GM18499 (cell line): ENCODE results near the gene SLC22A12.
"Not testable (repeated sequence)": the region's sequence is repeated elsewhere in the genome, so short reads cannot be mapped to it uniquely, and the experiment has no call there.

Experiments used
- ATAC-seq: cut with Tn5 transposase; IDR thresholded peaks from one replicate; pipeline ENCODE4 v1.9.1; 2021; ENCODE audit warnings: moderate number of reproducible peaks; ENCODE audit not compliant: insufficient read depth, unreplicated experiment

The SLC22A12 gene

DNA sequence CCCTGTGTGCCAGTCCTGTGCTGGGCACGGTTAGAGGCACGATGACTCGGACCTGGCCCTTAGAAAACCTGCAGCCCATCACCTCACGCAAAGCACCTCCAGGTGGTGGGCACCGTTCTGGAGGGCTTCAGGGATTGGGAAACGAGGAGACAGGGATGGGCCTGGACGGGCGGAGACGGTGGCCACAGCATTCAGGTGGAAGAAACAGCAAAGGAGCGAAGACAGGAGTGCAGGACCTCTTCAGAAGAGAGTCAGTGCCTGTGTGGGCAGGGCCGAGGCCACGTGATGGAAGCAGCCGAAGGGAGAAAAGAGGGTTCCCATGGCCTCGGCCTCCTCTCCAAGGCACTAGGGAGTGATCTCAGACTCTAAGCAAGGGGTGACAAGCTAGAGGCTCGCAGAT is 8.1 kb upstream of the SLC22A12 start:
- no peak for ATAC-seq

DNA sequence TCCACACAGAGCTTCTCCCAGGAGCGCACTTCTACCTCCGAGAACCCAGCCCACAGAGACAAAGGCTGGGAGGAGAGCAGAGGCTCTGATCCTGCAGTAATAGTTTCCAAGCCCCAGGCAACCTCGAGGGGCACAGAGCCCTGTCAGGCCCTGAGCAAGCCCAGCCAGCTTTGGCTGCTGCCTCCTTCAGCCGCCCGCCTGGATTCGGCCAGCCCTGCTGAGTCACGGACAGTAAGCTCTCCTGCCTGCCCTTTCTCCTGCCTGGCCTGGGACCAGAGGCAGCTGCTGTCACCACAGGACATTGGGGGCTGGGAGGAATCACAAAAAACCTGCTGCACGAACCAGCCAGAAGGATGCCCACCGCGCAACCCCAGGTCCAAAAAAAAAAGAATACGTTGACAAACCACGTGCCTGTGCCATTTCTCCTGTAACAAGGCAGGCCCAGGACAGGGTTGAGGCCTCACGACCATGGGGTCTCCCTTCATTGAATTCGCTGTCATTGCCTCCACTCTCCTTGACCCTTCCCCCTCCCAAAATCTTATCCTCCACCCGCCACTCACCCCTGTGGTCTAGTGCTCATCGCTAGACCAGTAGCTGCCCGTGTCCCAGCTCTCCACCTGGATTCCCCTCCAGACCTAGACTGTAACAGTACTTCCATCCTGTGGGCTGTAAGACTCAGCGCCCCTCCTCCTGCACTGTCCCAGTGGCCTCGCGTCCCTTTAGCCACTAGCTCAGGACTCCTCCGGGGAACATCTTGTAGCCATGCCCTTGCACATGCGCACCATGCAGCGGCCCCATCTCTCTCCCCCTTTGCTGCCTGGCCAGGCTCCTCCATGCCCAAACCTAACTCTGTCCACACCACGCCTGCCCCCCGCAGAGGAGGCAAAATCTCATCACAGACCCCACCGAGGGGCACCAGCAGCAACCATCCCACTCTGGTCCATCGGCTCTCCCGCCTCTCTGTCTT is 7.4 kb upstream of the SLC22A12 start:
- no peak for ATAC-seq

DNA sequence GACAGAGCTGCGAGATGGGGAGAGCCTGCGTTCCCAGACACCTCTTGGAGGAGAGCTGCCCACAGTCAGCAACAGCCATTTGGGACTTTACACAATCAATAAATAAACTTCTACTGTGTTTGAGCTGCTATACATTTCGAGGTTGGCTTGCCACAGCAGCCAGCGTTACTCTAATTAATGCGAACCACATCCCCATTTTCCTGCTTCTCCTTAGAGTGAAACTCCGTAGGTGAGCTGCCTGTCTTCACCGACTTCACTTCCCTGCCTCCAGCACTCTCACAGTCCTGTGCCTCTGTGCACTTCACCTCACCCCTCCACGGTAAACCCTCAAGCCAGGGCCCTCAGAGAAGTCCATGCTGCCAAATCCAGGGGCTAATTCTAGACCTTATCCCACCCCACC is 5.9 kb upstream of the SLC22A12 start:
- no peak for ATAC-seq

DNA sequence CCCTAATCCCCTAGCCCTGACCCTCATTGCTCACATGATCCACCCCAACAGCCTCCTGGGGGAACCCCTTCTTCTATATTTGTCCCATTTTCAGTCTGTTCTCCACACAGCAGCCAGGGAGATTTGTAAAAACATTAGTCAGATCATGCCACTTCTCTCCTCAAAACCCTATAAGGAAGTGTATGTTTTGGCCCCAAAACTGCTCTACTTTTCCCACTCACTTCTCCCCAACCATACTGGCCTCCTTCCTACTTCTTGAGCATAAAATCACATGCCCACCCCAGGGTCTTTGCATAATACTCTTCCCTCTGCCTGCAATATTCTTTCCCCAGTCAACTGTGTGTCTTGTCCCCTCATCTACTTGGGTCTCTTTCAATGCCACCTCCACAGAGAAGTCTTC is 4.7 kb upstream of the SLC22A12 start:
- ATAC-seq, result no peak

DNA sequence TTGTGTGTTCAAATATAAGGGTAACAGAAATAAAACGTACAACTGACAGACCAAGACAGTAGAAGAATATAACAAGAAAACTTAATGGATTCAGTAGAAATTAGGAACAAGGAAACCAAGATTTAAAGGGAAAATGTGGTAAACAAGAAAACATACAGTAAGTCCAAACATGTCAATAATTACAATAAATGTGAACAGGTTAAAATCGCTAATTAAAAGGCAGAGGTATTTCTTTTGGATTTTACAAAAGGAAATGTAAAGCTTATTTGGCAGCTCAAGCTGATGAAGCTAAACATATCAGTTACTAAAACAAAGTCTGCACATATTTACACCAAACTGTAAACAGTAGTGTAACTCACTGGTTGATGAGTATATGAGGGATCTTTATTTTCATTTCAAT is 2.3 kb upstream of the SLC22A12 start:
- no peak for ATAC-seq

DNA sequence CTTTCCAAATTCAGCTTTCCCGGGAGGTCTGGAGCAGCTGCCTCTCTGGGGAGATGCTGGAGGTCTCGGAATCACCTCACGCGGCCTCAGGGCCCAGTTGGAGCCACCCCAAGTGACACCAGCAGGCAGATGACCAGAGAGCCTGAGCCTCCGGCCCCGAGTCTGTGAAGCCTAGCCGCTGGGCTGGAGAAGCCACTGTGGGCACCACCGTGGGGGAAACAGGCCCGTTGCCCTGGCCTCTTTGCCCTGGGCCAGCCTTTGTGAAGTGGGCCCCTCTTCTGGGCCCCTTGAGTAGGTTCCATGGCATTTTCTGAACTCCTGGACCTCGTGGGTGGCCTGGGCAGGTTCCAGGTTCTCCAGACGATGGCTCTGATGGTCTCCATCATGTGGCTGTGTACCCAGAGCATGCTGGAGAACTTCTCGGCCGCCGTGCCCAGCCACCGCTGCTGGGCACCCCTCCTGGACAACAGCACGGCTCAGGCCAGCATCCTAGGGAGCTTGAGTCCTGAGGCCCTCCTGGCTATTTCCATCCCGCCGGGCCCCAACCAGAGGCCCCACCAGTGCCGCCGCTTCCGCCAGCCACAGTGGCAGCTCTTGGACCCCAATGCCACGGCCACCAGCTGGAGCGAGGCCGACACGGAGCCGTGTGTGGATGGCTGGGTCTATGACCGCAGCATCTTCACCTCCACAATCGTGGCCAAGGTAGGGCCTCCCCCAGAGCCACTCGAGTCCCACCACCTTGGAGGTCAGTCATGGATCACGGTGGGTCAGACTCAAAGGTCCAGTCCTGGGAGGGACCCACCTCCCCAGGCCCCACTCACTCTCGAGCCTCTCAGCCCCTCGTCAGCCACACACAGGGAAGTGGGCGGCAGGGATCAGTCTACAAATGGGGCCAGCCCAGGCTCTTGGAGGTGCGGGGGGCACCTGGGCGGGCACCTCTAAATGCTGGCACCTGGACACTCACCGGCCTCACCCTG is 525 bp downstream of the SLC22A12 start:
- no peak for ATAC-seq

DNA sequence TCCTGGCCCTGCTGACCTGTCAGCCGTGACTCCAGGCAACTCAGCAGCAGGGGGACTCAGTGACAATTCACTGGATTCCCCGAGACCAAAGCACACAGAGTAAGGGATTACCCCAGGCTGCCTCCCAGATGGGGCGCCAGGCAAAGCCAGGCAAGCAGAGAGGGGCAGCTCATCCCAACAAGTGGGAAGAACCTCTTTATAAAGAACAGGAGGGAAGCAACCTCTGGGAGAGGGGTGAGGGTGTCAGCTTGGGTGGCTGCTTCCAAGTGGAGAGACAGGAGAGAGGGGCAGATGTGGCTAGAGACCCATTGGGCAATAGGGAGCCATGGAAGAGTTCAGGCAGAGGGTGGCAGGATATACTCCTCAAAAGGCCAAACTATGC is 1.2 kb downstream of the SLC22A12 start:
- ATAC-seq, result no peak

DNA sequence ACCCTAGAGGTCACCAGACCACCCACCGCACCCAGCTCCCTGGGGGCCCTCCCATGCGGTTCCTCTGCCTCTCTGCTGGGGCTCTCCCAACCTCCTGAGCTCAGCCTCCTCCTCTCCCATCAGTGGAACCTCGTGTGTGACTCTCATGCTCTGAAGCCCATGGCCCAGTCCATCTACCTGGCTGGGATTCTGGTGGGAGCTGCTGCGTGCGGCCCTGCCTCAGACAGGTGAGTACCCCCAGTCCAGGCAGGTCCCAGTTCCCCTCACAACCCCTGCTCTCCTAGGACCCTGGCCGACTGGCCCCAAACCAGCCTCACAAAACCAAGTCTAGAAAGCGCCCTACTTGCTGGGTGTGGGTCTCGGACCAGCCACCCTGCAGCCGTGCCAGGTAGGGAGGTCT is 1.6 kb downstream of the SLC22A12 start:
- ATAC-seq, result no peak

DNA sequence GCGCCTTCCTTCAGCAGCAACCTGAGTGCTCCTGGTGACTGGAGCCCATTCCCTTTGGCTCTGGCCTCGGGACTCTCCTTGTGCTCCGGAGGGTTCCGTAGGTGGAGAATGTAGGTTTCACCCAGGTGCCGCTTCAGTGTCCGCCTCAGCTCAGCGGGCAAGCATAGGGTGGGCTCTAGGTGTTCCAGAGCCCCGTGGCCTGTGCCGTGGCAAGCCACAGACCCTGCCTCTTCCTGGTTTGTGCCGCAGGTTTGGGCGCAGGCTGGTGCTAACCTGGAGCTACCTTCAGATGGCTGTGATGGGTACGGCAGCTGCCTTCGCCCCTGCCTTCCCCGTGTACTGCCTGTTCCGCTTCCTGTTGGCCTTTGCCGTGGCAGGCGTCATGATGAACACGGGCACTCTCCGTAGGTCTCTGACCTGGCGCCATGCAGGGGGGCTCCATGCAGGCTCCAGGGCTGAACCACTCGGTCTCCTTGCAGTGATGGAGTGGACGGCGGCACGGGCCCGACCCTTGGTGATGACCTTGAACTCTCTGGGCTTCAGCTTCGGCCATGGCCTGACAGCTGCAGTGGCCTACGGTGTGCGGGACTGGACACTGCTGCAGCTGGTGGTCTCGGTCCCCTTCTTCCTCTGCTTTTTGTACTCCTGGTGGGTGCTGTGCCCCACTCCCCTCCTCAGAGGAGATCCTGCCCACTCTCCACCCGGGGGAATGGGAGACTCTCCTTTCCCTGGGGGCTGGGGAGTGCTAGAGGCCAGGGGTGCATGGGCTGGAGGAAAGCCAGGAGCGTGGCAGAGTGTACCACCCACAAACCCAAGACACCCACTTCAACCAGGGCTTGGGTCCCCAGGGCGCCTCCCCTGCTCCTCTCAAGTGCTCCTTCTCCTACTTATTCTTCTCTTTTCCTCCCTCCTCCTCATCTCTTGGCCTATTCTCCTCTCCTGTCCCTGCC is 2.4 kb downstream of the SLC22A12 start:
- no peak for ATAC-seq

DNA sequence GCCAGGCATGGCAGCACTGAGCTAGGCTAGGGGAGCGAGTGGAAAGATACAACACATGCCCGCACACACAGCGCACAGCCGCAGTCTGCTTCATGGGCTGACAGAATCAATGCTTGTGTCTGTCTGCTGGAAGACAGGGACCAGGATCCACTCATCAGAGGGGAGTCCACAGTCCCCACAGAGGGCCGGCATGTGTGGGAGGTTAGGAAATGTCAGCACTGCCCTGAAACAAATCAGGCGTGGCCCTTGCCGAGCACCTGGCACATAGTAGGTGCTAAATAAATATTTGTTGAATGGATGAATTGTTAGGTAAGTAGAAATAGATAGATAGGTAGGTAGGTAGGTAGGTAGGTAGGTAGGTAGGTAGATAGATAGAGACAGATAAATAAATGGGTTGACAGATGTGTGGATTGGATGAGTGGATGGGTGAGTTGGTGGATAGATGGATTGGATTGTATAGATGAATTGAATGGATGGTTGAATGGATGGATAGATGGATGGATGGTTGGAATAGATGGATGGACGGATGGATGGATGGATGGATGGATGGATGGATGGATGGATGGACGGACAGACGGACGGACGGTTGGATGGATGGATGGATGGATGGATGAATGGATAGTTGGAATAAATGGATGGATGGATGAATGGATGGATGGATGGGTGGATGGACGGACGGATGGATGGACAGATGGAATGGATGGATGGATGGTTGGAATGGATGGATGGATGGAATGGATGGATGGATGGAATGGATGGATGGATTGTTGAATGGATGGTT is 3.3 kb downstream of the SLC22A12 start:
- ATAC-seq, result no peak

DNA sequence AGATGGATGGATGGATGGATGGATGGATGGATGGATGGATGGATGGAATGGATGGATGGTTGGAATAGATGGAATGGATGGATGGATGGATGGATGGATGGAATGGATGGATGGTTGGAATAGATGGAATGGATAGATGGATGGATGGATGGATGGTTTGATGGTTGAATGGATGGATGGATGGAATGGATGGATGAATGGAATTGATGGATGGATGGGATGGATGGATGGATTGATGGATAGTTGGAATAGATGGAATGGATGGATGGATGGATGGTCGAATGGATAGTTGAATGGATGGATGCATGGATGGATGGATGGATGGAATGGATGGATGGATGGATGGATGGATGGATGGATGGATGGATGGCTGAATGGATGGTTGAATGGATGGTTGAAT is 4.9 kb downstream of the SLC22A12 start:
- not testable (repeated sequence) for ATAC-seq

DNA sequence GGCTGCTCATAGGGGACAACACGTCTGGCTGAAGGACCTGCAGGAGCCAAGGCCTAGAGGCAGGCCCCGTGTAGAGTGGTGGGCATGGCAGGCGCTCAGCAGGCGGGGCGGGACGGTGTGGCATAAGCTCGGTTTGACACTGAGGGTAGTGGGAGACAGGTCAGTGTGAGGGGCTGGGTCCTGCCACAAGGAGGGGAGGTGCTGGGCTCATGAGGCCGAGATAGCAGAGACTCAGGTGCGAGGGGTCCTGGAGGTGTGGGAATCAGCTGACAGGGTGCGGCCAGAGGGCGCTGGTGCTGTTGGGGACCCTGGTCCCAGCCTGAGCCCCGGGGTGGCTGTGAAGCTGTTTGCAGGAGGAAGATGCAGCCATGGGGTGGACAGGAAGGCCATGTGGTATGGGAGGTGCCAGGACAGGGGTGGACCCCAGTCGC is 6.7 kb downstream of the SLC22A12 start:
- ATAC-seq, result no peak

DNA sequence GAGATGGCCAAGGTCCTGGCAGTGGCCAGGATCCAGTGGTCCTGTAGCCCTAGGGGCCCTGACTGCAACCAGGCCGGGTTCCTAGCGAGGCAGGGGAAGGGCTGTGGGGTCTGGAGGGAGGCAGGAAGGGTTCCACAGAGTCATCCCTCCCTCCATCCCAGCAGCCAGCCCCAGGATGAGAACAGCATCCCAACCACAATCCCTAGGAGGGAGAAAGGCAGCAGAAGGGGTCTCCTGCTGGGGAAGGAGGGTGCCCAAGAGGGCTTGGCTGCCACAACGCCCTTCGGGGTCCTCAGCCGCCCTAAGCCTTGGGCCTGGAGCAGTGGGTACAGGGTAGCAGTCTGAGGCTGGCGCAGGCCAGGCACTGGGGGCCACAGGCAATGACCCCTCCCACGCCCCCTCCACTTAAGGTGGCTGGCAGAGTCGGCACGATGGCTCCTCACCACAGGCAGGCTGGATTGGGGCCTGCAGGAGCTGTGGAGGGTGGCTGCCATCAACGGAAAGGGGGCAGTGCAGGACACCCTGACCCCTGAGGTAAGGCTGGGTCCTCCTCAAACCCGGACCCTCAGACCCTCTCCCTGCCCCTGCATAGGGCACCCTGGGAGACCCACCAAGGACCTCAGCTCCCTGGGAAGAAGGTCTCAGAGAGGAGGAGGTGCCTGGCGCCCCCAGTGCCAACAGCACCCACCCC is 7.2 kb downstream of the SLC22A12 start:
- no peak for ATAC-seq

DNA sequence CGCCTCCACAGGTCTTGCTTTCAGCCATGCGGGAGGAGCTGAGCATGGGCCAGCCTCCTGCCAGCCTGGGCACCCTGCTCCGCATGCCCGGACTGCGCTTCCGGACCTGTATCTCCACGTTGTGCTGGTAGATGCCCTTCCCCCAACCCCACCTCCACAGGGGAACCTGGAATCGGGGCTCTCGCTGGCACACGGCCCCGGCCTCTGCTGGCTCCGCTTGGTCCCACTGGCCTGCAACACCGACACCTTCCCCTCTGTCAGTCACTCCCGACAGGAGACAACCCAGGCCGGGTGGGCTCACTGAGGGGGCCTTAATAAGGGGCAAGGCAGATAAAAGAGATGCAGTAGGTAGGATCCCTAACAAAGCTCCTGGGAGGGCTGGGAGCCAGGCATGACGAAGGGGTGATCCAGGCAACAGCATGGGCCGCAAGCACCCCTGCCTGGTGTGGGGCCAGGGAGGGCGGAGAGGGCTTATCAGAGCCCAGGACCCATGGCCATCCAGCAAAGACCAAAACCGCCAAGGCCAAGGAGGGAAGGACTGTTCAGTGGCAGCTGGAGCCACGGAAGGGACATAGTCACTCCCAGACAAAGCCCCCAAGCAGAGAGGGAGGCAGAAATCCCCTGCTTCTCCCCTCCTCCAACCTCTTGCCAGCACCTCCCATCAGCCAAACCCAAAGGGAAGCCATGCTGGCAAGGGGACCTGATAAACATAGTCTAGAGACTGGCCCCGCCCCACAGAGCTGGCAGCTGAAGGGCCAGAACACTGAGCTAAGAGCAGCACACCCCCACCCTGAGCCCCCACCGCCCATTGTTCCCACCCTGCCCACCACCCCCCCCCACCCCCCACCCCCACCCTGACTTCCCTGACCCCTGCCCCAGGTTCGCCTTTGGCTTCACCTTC is 8.0 kb downstream of the SLC22A12 start:
- no peak for ATAC-seq

DNA sequence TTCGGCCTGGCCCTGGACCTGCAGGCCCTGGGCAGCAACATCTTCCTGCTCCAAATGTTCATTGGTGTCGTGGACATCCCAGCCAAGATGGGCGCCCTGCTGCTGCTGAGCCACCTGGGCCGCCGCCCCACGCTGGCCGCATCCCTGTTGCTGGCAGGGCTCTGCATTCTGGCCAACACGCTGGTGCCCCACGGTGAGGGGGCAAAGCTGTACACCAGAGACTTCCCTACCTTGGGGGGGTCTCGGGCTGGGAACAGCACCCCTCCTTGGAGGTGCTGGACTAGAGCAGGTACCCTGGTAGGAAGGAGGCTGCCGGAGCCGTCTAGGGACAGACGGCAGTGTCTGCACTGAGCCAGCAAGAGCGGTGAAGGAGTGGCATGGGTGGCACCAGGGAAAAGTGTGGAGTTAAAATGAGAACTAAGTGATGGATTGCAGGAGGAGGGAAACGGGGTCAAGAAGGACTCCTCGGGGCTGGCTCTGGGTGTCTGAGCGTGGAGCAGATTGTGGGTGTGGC is 8.7 kb downstream of the SLC22A12 start:
- ATAC-seq, result no peak

DNA sequence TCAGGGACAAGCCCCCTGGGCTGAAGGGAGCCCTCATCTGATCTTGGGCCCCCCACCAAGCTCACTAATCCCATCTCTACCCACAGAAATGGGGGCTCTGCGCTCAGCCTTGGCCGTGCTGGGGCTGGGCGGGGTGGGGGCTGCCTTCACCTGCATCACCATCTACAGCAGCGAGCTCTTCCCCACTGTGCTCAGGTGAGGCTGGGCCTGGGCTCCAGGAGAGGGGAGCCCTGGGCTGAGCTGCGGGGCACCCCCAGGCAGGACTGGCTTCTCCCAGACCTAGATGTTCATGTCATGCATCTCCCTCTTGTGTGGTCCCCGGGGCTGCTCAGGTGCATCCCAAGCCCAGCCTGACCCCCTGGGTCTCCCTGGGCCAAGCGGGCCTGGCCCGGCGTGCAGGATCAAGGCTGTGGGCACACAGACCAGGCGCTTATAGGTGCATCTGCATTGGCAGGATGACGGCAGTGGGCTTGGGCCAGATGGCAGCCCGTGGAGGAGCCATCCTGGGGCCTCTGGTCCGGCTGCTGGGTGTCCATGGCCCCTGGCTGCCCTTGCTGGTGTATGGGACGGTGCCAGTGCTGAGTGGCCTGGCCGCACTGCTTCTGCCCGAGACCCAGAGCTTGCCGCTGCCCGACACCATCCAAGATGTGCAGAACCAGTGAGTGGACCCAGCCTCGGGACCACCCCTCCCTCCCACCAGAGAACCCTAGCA is 9.4 kb downstream of the SLC22A12 start:
- no peak for ATAC-seq
